BE2C (cell line): ENCODE results near the gene NDUFC1.

Experiments
- DNase-seq: peaks from one replicate; pipeline ENCODE4 v3.0.0-alpha.2; 2020
- H3K27me3 ChIP-seq: fragments of 250-450 bp; sonication (Bioruptor Pico); 2 replicates; pipeline ENCODE4 v1.5.1; 2020; ENCODE audit warnings: mild to moderate bottlenecking
- H3K36me3 ChIP-seq: fragments of 250-450 bp; sonication (Bioruptor Pico); 2 replicates; pipeline ENCODE4 v1.5.1; 2020; ENCODE audit warnings: mild to moderate bottlenecking
- H3K4me1 ChIP-seq: fragments of 250-450 bp; sonication (Bioruptor Pico); 2 replicates; pipeline ENCODE4 v1.5.1; 2020
- H3K4me3 ChIP-seq: 2 replicates; pipeline ENCODE4 v1.5.1; 2011; ENCODE audit warnings: low read depth, low read length
- H3K9me3 ChIP-seq: fragments of 250-450 bp; sonication (Bioruptor Pico); 2 replicates; pipeline ENCODE4 v1.5.1; 2020
- TF ChIP-seq, protein P1 (sequence below): IDR thresholded peaks from 2 replicates; pipeline ENCODE4 v1.5.1; 2012; ENCODE audit warnings: mild to moderate bottlenecking, low read depth, low read length

NDUFC1 gene

DNA sequence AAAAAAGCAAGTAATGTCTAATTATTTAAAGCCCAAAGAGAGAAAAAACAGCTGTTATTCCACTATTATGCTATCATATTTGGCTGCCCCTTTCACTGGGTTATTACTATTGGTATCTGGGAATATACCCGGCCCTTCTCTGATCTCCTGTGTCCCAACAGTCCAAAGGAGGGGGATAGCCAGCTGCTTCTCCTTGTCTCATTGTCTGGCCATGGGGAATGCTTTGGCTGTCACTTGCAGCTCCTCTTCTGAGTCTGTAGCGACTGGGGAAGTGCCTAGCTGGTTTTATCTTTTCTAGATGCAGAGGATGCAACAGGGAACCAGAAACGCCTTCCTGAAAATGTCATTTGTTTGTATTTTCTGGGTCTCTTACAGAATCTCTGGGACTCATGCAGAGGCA, 56.1 kb downstream of the NDUFC1 start:
- no peak for DNase-seq
- TF ChIP-seq, protein P1, sequence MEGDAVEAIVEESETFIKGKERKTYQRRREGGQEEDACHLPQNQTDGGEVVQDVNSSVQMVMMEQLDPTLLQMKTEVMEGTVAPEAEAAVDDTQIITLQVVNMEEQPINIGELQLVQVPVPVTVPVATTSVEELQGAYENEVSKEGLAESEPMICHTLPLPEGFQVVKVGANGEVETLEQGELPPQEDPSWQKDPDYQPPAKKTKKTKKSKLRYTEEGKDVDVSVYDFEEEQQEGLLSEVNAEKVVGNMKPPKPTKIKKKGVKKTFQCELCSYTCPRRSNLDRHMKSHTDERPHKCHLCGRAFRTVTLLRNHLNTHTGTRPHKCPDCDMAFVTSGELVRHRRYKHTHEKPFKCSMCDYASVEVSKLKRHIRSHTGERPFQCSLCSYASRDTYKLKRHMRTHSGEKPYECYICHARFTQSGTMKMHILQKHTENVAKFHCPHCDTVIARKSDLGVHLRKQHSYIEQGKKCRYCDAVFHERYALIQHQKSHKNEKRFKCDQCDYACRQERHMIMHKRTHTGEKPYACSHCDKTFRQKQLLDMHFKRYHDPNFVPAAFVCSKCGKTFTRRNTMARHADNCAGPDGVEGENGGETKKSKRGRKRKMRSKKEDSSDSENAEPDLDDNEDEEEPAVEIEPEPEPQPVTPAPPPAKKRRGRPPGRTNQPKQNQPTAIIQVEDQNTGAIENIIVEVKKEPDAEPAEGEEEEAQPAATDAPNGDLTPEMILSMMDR, result no peak
- H3K4me1 ChIP-seq, result no peaks in the 10 kb centered on the region
- H3K9me3 ChIP-seq, result no peaks in the 10 kb centered on the region
- H3K27me3 ChIP-seq, result no peaks in the 10 kb centered on the region
- no peak overlapping the region for H3K4me3 ChIP-seq
- no peaks in the 10 kb centered on the region for H3K36me3 ChIP-seq

DNA sequence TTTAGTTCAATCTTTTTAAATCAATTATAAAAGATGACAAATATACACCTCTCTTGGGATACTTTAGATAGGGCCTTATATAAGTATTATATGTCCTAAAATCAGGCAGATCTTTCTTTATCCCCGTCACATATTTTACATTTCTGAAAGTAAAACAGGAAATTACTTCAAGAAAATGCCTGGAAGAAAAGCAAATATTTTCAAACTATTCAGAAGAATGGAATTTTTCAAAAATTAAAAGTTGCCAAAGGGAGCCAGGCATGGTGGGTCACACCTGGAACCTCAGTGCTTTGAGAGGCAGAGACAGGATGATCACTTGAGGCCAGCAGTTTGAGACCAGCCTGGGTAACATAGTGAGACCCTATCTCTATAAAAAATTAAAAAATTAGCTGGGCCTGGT, 56.7 kb downstream of the NDUFC1 start:
- no peaks in the 10 kb centered on the region for H3K9me3 ChIP-seq

DNA sequence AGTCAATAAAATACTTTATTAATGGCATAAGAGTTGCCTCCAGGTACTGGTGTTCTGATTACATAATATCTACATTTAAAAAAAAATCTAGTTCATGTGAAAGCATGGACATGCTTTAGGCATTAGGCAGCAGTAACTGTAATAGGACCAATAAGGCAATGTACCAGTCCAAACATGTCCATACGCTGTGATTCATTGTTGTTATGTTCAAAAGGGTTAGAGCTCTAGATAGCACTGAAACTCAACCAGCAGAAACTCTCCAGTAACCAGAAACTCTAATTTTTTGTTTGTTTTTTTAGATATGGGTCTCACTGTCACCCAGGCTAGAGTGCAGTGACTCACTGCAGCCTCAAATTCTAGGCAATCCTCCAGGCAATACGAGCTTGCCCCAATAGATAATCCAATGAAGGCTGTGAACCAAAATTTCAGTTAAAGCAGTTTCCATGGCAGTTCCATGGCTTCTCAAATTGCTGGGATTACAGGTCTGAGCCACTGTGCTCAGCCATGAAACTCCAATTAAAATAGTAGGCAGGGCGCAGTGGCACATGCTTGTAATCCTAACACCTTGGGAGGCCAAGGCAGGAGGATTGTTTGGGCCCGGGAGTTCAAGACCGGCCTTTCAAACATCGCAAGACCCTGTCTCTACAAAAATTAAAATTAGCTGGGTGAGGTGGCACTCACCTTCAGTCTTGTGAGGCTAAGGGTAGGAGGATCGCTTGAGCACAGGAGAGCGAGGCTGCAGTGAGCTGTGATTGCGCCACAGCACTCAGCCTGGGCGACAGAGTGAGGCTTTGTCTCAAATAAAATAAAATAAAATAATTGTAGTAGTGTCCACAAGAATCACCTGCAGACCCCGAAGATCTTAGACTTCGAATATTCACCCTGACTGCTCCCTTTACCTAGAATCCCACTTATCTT, 58.6 kb downstream of the NDUFC1 start:
- TF ChIP-seq, protein P1, result no peak
- Histone ChIP-seq H3K4me1 (no peaks in the 10 kb centered on the region), H3K27me3 (no peaks in the 10 kb centered on the region), H3K36me3 (no peaks in the 10 kb centered on the region), H3K4me3 (no peak overlapping the region), H3K9me3 (no peaks in the 10 kb centered on the region)
- DNase-seq, result no peak

More for the DNA sequence above, 56.7 kb downstream of the NDUFC1 start:
- no peak for DNase-seq
- Histone ChIP-seq H3K27me3 (no peaks in the 10 kb centered on the region), H3K36me3 (no peaks in the 10 kb centered on the region), H3K4me3 (no peak overlapping the region), H3K4me1 (no peaks in the 10 kb centered on the region)
- TF ChIP-seq, protein P1, result no peak

DNA sequence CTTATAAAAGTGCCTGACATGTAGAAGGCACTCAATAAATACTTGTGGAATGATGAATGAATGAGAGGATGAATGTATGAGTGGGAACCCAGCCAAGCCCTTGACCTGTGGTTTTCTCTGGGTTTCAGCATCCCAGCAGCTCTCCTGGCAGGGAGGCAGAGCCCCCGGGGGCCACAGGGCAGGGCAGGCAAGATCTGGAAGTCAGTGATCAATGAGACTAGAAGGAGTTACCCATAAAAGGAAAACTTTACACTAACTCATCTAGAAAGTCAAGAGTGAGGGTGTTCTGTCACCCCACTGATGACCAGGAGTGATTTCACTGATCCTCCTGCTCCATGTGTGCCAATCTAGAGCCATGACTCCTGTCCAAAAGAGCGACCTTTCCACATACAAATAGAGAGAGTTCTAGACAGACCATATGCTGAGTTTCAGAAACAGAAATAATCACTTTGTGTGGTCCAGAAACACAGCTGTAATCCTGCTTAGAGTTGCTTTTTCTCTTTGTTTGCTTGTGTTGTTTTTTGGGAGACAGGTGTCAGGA, 59.7 kb downstream of the NDUFC1 start:
- TF ChIP-seq, protein P1, result no peak

DNA sequence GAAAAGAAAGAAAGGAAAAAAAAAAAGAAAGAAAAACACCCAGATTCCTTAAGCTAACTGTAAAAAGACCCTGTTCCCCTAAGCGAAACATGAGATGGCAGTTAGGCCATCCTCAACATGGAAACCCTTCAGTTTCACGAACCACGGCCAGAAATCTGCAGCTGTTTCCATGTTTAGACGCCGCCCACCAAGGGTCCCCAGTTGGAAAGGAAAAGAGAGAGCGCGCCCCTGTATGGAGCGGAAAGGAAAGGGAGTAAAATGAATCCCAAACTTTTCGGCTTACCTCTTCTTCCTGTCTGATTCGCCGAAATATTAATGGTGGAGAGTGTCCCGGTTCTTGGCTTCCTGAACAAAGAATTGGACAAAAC, 60.5 kb downstream of the NDUFC1 start:
- Histone ChIP-seq H3K27me3 (no peaks in the 10 kb centered on the region), H3K36me3 (no peaks in the 10 kb centered on the region), H3K4me1 (no peaks in the 10 kb centered on the region), H3K9me3 (no peaks in the 10 kb centered on the region), H3K4me3 (no peak overlapping the region)
- TF ChIP-seq, protein P1, result no peak
- no peak for DNase-seq

More for the DNA sequence above, 59.7 kb downstream of the NDUFC1 start:
- H3K4me3 ChIP-seq, result no peak overlapping the region
- no peaks in the 10 kb centered on the region for H3K36me3 ChIP-seq
- no peaks in the 10 kb centered on the region for H3K27me3 ChIP-seq
- H3K4me1 ChIP-seq, result no peaks in the 10 kb centered on the region
- no peaks in the 10 kb centered on the region for H3K9me3 ChIP-seq
- no peak for DNase-seq
